Hepatocyte (in vitro differentiated cells): ENCODE data around the gene ADAM12. TPM values are rescaled to one million over a fixed set of nuclear protein-coding genes. Genes with fewer than 3 reads are reported as not detected.

ENCODE experiments used
- DNase-seq: peaks from one replicate; pipeline ENCODE4 v3.0.0-alpha.2; 2016; ENCODE audit warnings: low spot score
- H2AFZ ChIP-seq: fragments of 200-600 bp; sonication (generic); 2 replicates; pipeline ENCODE4 v1.6.0; 2016; ENCODE audit warnings: antibody characterized with exemption, mild to moderate bottlenecking
- H3K27ac ChIP-seq: fragments of 200-600 bp; sonication (generic); 2 replicates; pipeline ENCODE4 v1.5.1; 2016; ENCODE audit warnings: mild to moderate bottlenecking
- H3K27me3 ChIP-seq: fragments of 200-600 bp; sonication (generic); 2 replicates; pipeline ENCODE4 v1.6.1; 2016
- H3K36me3 ChIP-seq: fragments of 200-600 bp; sonication (generic); replicated peaks from 2 replicates; pipeline ENCODE4 v1.5.1; 2016; ENCODE audit warnings: low read depth; ENCODE audit not compliant: insufficient read depth
- H3K4me1 ChIP-seq: fragments of 200-600 bp; sonication (generic); 2 replicates; pipeline ENCODE4 v1.5.1; 2016; ENCODE audit warnings: mild to moderate bottlenecking, moderate library complexity; ENCODE audit not compliant: insufficient read depth
- H3K4me2 ChIP-seq: fragments of 200-600 bp; sonication (generic); 2 replicates; pipeline ENCODE4 v1.6.0; 2016
- H3K4me3 ChIP-seq: fragments of 200-600 bp; sonication (generic); 2 replicates; pipeline ENCODE4 v1.5.1; 2016; ENCODE audit warnings: mild to moderate bottlenecking
- H3K79me2 ChIP-seq: fragments of 200-600 bp; sonication (generic); 2 replicates; pipeline ENCODE4 v1.6.0; 2017; ENCODE audit warnings: mild to moderate bottlenecking
- H3K9me2 ChIP-seq: fragments of 200-600 bp; sonication (generic); replicated peaks from 2 replicates; pipeline ENCODE4 v1.6.0; 2017; ENCODE audit warnings: mild to moderate bottlenecking; ENCODE audit not compliant: insufficient read depth
- H3K9me3 ChIP-seq: fragments of 200-600 bp; sonication (generic); 2 replicates; pipeline ENCODE4 v1.5.1; 2016; ENCODE audit warnings: low read depth, mild to moderate bottlenecking
- H4K20me1 ChIP-seq: fragments of 200-600 bp; sonication (generic); 2 replicates; pipeline ENCODE4 v1.6.0; 2016; ENCODE audit warnings: mild to moderate bottlenecking; ENCODE audit not compliant: insufficient read depth, poor library complexity, severe bottlenecking
- EZH2 ChIP-seq: fragments of 200-600 bp; sonication (generic); IDR thresholded peaks from 2 replicates; pipeline ENCODE4 v1.6.1; 2016; ENCODE audit warnings: antibody characterized with exemption, mild to moderate bottlenecking, borderline replicate concordance
- EZH2phosphoT487 ChIP-seq: fragments of 200-600 bp; sonication (generic); IDR thresholded peaks from one replicate; pipeline ENCODE4 v1.6.1; 2018; ENCODE audit warnings: antibody characterized with exemption, mild to moderate bottlenecking, low read depth, moderate library complexity; ENCODE audit not compliant: unreplicated experiment, severe bottlenecking
- WGBS: methylation state at CpG from one replicate; pipeline ENCODE4 v1.1.6; 2016; ENCODE audit warnings: low lambda C conversion rate; ENCODE audit errors: missing lambda C conversion rate; 5-methylcytosine and 5-hydroxymethylcytosine counted together
- polyA plus RNA-seq: library from polyadenylated mRNA; unstranded; fragments of >200 nt; fragmentation: Nextera tagmentation; extraction: Ambion mirVana; gene quantifications from 2 replicates; pipeline ENCODE4 v1.2.1, GENCODE V29; 2016
- total RNA-seq: library from RNA; depleted of rRNA; stranded (reverse); fragments of >200 nt; gene quantifications from 2 replicates; pipeline ENCODE4 v1.2.3, GENCODE V29; 2014
- TF ChIP-seq, protein P1 (sequence below): fragments of 200-600 bp; sonication (generic); IDR thresholded peaks from 2 replicates; pipeline ENCODE4 v1.5.1; 2016; ENCODE audit warnings: antibody characterized with exemption, mild to moderate bottlenecking; ENCODE audit not compliant: poor library complexity

The ADAM12 gene
- total and polyA plus RNA-seq, 2 experiments from 2014 or later: 4.9 to 11.3 TPM

DNA sequence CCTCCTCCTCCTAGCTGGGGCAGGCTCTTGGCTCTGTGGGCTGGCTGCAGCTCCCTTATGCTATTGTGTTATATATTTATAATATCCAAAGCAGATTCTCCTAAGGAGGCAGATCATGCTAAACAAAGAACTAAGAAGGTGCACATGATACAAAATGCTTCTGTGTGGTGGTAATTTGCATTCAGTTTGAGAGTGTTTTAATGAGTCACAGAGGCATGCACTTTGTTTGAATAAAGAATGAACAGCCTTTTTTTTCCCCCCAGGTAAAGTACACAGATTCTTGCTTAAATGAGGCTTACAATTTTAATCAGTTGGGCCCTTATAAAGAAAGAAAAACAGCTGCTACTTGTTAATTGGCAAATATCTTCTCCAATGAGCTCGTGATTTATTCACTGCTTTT is 396.9 kb downstream of the ADAM12 start:
- no peaks in the 10 kb centered on the region for H3K36me3 ChIP-seq
- no peaks in the 10 kb centered on the region for H3K4me1 ChIP-seq
- TF ChIP-seq EZH2phosphoT487 (no peak), EZH2 (no peak)
- TF ChIP-seq, protein P1, sequence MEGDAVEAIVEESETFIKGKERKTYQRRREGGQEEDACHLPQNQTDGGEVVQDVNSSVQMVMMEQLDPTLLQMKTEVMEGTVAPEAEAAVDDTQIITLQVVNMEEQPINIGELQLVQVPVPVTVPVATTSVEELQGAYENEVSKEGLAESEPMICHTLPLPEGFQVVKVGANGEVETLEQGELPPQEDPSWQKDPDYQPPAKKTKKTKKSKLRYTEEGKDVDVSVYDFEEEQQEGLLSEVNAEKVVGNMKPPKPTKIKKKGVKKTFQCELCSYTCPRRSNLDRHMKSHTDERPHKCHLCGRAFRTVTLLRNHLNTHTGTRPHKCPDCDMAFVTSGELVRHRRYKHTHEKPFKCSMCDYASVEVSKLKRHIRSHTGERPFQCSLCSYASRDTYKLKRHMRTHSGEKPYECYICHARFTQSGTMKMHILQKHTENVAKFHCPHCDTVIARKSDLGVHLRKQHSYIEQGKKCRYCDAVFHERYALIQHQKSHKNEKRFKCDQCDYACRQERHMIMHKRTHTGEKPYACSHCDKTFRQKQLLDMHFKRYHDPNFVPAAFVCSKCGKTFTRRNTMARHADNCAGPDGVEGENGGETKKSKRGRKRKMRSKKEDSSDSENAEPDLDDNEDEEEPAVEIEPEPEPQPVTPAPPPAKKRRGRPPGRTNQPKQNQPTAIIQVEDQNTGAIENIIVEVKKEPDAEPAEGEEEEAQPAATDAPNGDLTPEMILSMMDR: no peak
- H3K9me2 ChIP-seq: no peaks in the 10 kb centered on the region
- no peak overlapping the region for H3K4me2 ChIP-seq
- H4K20me1 ChIP-seq: no peaks in the 10 kb centered on the region
- H3K4me3 ChIP-seq: no peak overlapping the region
- H3K27ac ChIP-seq: no peak overlapping the region
- no peak overlapping the region for H2AFZ ChIP-seq
- no peaks in the 10 kb centered on the region for H3K9me3 ChIP-seq
- no peak for DNase-seq
- H3K79me2 ChIP-seq: no peaks in the 10 kb centered on the region
- no peaks in the 10 kb centered on the region for H3K27me3 ChIP-seq
- 89% methylated on average over 1 of the region's 1 CpG for WGBS

DNA sequence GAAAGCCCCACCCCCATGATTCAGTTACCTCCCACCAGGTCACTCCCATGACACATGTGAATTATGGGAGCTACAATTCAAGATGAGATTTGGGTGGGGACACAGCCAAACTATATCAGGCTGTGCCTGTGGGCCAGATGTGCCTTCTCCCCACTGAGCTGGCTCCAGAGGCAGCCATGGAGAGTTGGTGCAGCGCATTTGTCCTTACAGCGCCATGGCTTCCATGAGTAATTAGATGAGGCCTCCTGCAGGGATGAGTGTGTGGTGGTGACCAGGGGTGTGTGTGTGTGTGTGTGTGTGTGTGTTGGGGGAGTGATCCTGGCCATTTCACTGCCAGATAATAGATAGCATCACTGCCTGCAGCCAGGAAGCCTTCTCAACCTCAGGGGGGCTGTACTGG is 397.3 kb downstream of the ADAM12 start:
- no peak for TF ChIP-seq EZH2
- TF ChIP-seq EZH2phosphoT487: no peak
- TF ChIP-seq, protein P1: no peak
- Histone ChIP-seq H3K9me2 (no peaks in the 10 kb centered on the region), H4K20me1 (no peaks in the 10 kb centered on the region), H3K4me3 (no peak overlapping the region), H3K79me2 (no peaks in the 10 kb centered on the region), H3K4me1 (no peaks in the 10 kb centered on the region), H3K27ac (no peak overlapping the region), H3K27me3 (no peaks in the 10 kb centered on the region), H3K9me3 (no peaks in the 10 kb centered on the region), H2AFZ (no peak overlapping the region), H3K36me3 (no peaks in the 10 kb centered on the region), H3K4me2 (no peak overlapping the region)
- WGBS: 81% methylated on average over 2 of the region's 2 CpGs
- no peak for DNase-seq

DNA sequence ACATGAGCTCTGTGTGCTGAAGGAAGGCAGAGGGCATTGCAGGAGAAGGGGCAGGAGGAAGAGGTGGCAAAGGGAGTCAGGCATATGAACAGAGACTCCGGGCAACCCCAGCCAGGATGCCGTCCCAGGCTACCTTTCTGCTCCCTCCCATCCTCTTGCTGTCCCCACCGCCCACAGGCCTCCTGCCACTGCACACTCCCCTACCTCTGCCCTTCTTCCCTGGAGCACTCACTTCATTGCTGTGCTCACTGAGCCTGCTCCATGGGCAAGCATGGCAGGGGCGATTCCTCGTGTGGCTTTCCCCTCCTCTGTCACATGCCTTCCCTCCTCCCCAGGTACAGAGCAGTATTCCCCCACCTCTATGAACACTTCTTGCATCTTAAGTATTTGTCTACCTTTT is 398.5 kb downstream of the ADAM12 start:
- Histone ChIP-seq H3K27ac (no peak overlapping the region), H3K9me3 (no peaks in the 10 kb centered on the region), H3K27me3 (no peaks in the 10 kb centered on the region), H3K4me3 (no peak overlapping the region), H3K4me2 (no peak overlapping the region), H2AFZ (no peak overlapping the region), H3K9me2 (no peaks in the 10 kb centered on the region), H3K36me3 (no peaks in the 10 kb centered on the region), H4K20me1 (no peaks in the 10 kb centered on the region), H3K4me1 (no peaks in the 10 kb centered on the region), H3K79me2 (no peaks in the 10 kb centered on the region)
- DNase-seq: no peak
- WGBS: 98% methylated on average over 5 of the region's 5 CpGs
- TF ChIP-seq EZH2 (no peak), EZH2phosphoT487 (no peak)
- TF ChIP-seq, protein P1: no peak

DNA sequence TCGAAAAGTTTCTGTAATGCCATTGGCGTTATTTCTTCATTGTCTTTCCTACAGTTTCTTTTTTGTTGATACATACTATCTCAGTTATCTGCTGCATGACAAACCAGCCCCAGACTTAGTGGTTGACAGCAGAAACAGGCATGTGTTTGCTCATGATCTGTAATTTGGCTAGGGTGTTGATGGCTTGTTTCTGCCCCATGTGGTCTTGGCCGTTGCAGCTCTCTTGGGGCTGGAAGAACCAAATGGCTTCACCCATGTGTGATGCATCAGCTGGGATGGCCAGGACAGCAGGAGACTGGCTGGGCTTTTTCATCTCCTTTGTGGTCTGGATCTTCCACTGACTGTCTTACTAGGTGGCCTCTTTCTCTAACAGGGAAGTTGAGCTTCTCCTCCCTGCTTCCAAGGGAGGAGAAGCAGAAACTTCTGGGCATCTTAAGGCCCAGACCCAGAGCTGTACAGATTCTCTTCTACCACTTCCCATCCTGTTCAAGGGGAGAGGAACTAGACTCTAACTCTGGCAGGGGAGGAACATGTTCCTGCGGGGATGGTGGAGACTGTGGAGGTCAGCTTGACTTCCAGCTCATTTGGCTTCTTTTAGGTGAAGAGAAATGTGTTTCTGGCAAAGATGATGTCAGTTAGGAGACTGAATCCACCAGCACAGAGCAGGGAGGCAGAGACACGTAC is 402.6 kb downstream of the ADAM12 start:
- Histone ChIP-seq H2AFZ (no peak overlapping the region), H3K4me1 (no peaks in the 10 kb centered on the region), H3K27me3 (no peaks in the 10 kb centered on the region), H4K20me1 (no peaks in the 10 kb centered on the region), H3K4me2 (no peak overlapping the region), H3K9me2 (no peaks in the 10 kb centered on the region), H3K9me3 (no peaks in the 10 kb centered on the region), H3K79me2 (no peaks in the 10 kb centered on the region), H3K36me3 (no peaks in the 10 kb centered on the region), H3K27ac (no peak overlapping the region), H3K4me3 (no peak overlapping the region)
- TF ChIP-seq, protein P1: no peak
- no peak for TF ChIP-seq EZH2
- TF ChIP-seq EZH2phosphoT487: no peak
- WGBS: 85% methylated on average over 5 of the region's 5 CpGs
- DNase-seq: no peak
